NCI-H187 (cell line): ENCODE data around the gene C15orf40.
"Not testable (repeated sequence)": the region's sequence is repeated elsewhere in the genome, so short reads cannot be mapped to it uniquely, and the experiment has no call there.

Source experiments
- DNase-seq, 2 experiments: peaks; one replicate each; lab custom pipeline; 2025; lab: John Stamatoyannopoulos, UW

Gene C15orf40

DNA sequence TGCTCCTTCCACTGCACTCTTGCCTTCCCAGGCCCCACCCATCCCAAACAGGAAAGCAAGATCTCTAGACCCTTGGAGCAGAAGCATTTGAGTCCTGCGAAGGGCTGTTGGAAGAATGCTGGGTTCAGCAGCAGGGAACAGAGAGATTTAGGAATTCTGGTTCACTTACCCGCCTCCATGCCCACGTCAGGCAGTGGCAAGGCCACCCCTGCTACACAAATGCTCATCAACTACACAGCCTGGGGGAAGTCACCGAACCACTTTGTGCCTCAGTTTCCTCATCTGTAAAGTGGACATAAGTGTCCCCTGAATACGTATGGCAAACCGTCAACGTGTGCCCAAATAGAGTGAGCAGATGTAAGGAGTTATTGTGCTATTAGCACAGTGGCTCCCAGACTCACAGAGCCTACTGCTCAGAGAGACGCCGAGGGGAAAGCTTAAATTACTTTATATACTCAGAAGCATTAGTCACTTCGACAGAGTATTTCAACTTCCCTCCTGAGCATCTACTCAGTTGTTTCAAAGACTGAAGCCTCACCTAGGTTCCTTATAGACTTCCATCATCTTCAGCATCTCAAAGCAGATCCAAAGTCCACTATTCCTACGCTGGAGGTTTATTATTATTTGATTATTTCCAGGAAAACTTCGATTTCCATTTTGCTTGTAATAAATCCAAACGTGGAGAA is 59.8 kb downstream of the C15orf40 start:
- DNase-seq, result no peak

GRCh38 chr15:82950746-82951370 is 60.6 kb downstream of the C15orf40 start:
- no peak for DNase-seq

GRCh38 chr15:82950295-82950694 is 61.1 kb downstream of the C15orf40 start:
- no peak for DNase-seq

- no peak for DNase-seq
These were observed 65.2 kb downstream of the C15orf40 start for GRCh38 chr15:82946155-82946701.

GRCh38 chr15:82945326-82945725 is 66.1 kb downstream of the C15orf40 start:
- DNase-seq, result no peak

- no peak for DNase-seq
These were observed 66.6 kb downstream of the C15orf40 start for GRCh38 chr15:82944821-82945220.

DNA sequence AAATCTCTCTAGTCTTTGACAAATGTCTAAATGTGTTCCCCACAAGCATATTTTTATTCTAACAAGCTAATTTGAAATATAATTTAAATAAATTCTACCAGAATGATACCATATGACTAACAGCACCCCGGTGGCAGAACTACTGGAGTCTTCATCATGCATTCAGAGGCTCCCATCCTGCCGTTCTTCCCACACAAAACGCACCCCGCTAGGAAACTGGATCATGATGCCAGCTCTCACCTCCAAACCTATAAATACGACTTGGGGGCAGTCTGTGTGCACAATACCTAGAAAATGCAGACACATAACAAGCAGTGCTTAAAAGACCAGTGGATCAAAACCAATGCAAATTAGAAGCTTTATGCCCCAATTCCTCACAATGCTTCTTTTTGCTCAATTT is 67.4 kb downstream of the C15orf40 start:
- no peak for DNase-seq

DNA sequence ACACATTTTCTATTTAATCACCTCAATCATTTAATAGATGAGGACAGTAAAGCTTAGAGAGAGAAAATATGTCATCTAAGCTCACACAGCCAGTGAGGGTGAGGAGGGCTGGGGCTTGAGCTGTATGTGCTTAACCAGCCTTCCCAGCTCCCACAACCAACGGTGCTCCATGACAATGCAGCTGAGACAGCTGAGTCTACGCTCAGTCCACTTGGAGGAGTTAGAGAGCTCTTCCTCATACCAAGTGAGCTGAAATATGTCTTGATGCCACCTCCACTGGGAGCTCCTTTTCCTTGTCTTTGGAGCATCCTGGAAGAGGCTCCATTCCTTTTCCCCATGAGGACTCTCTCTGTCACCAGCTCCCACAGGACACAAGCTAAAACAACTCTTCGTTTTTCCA is 68.3 kb downstream of the C15orf40 start:
- DNase-seq, result no peak

GRCh38 chr15:82942691-82943090 is 68.7 kb downstream of the C15orf40 start:
- DNase-seq, result no peak

DNA sequence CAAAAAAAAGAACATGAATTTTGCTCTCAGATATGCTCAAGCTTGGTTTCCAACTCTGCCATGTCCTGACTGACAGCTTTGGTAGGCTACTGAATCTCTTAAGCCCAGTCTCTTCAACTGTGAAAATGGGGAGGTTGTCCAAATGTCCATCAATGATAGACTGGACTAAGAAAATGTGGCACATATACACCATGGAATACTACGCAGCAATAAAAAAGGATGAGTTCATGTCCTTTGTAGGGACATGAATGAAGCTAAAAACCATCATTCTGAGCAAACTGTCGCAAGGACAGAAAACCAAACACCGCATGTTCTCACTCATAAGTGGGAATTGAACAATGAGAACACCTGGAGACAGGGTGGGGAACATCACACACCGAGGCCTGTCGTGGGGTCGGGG is 71.8 kb downstream of the C15orf40 start:
- DNase-seq, result not testable (repeated sequence)
